Spleen (tissue), 7 donors: ENCODE data around the gene KRT33B.

Source experiments
- CTCF ChIP-seq, 11 experiments: fragments of 200-600 bp in 7 of 11; fragments of 450-650 bp in 4 of 11; sonication (generic) in 4 of 11; IDR thresholded peaks in 8 of 11; conservative IDR thresholded peaks in 3 of 11; 1 replicate in 7 of 11; 2 replicates in 4 of 11; pipeline versions ENCODE4 v1.4.0 to v1.8.0; 2016 to 2021; ENCODE audit warnings: antibody characterized with exemption in 11 of 11, inconsistent platforms in 4 of 11, mild to moderate bottlenecking in 1 of 11
- POLR2A ChIP-seq, 3 donors: fragments of 450-650 bp; IDR thresholded peaks; one replicate each; pipeline ENCODE4 v1.5.1; 2017; ENCODE audit warnings: antibody characterized with exemption in 3 of 3, mild to moderate bottlenecking in 1 of 3
- POLR2AphosphoS5 ChIP-seq, 3 donors: sonication (generic); formaldehyde crosslinking; IDR thresholded peaks; one replicate each; pipeline ENCODE4 v1.5.1; 2017; ENCODE audit warnings: antibody characterized with exemption in 3 of 3
- donor health status: DM: no; HTN: no; CAD: no; lungs with moderate emphysema.
- donor health status: DM: no; HTN: no; CAD: no.
- donor health status: DM: no; HTN: no; CAD: no.

GRCh38 chr17:41333098-41333497, 36.5 kb downstream of the KRT33B start:
- no peak for TF ChIP-seq CTCF (IDR thresholded peaks at IDR 0.05 in 8 of 11, conservative IDR thresholded peaks at IDR 0.05 in 3 of 11)
- no peak for TF ChIP-seq POLR2A (IDR thresholded peaks at IDR 0.05)
- TF ChIP-seq POLR2AphosphoS5 (IDR thresholded peaks at IDR 0.05): no peak
